Neural cell (in vitro differentiated cells): ENCODE data around the gene MIX23.

Experiments used
- EZH2 ChIP-seq: fragments of 200-600, 300-800 bp; shearing (Covaris generic), sonication (generic); IDR thresholded peaks from 2 replicates; pipeline ENCODE4 v1.6.1; 2014; ENCODE audit warnings: antibody characterized with exemption, low read length, borderline replicate concordance, mild to moderate bottlenecking; ENCODE audit not compliant: insufficient read depth, poor library complexity, severe bottlenecking
- TF ChIP-seq, protein P1 (sequence below): fragments of 450-650 bp; IDR thresholded peaks from 2 replicates; pipeline ENCODE4 v1.5.1; 2014; ENCODE audit warnings: antibody characterized with exemption, mild to moderate bottlenecking, moderate library complexity; ENCODE audit not compliant: poor library complexity, severe bottlenecking

DNA sequence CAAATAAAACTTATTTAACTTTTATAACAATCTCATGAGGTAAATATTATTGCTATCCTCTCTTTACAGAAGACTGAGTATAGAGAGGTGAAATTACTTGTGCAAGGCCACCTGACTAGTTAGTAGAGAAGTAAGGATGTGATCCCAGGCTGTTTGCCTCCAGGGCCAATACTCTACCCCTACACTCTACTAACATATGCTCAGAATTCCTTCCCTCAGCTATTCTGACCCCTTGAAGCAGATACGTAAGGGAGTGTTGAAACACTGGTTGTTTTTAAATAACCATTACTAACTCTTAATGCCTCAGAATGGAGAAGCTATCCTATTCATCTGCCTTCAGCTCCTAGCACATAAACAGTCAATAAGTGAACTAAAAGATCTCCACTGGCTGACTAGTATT is 33.9 kb downstream of the MIX23 start:
- TF ChIP-seq EZH2, result no peak
- TF ChIP-seq, protein P1, sequence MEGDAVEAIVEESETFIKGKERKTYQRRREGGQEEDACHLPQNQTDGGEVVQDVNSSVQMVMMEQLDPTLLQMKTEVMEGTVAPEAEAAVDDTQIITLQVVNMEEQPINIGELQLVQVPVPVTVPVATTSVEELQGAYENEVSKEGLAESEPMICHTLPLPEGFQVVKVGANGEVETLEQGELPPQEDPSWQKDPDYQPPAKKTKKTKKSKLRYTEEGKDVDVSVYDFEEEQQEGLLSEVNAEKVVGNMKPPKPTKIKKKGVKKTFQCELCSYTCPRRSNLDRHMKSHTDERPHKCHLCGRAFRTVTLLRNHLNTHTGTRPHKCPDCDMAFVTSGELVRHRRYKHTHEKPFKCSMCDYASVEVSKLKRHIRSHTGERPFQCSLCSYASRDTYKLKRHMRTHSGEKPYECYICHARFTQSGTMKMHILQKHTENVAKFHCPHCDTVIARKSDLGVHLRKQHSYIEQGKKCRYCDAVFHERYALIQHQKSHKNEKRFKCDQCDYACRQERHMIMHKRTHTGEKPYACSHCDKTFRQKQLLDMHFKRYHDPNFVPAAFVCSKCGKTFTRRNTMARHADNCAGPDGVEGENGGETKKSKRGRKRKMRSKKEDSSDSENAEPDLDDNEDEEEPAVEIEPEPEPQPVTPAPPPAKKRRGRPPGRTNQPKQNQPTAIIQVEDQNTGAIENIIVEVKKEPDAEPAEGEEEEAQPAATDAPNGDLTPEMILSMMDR, result no peak
